ENCODE data around the gene ERCC6L2. TPM values are rescaled to one million over a fixed set of nuclear protein-coding genes. Genes with fewer than 3 reads are reported as not detected.

ERCC6L2 gene
- total RNA-seq, 1 donor from 2014 or later: 49.5 TPM

- no peak for TF ChIP-seq CTCF (IDR thresholded peaks at IDR 0.05; ENCODE audit: unreplicated experiment)
- H3K27ac Mint-ChIP-seq: no peak overlapping the region
- no peaks in the 10 kb centered on the region for H3K27me3 Mint-ChIP-seq
- DNase-seq (ENCODE audit: low spot score, unreplicated experiment): no peak
- peaks cover 24% of the 10 kb centered on the region for H3K36me3 Mint-ChIP-seq (ENCODE audit: insufficient read depth)
- H3K4me3 Mint-ChIP-seq (ENCODE audit: low read depth): no peak overlapping the region
- peaks cover 4% of the 10 kb centered on the region for H3K9me3 Mint-ChIP-seq (ENCODE audit: low read depth)
- peaks cover 2% of the 10 kb centered on the region for H3K4me1 Mint-ChIP-seq (ENCODE audit: low read depth)
These were observed 131.5 kb downstream of the ERCC6L2 start for GRCh38 chr9:96006961-96007360.

- H3K27ac Mint-ChIP-seq: no peak overlapping the region
- peaks cover 2% of the 10 kb centered on the region for H3K4me1 Mint-ChIP-seq (ENCODE audit: low read depth)
- no peak overlapping the region for H3K4me3 Mint-ChIP-seq (ENCODE audit: low read depth)
- no peak for TF ChIP-seq CTCF (IDR thresholded peaks at IDR 0.05; ENCODE audit: unreplicated experiment)
- H3K9me3 Mint-ChIP-seq (ENCODE audit: low read depth): no peaks in the 10 kb centered on the region
- H3K36me3 Mint-ChIP-seq (ENCODE audit: insufficient read depth): peaks cover 14% of the 10 kb centered on the region
- DNase-seq (ENCODE audit: low spot score, unreplicated experiment): no peak
- no peaks in the 10 kb centered on the region for H3K27me3 Mint-ChIP-seq
These were observed 133.2 kb downstream of the ERCC6L2 start for GRCh38 chr9:96008502-96009222.

GRCh38 chr9:96009223-96009602 lies 133.7 kb downstream of the ERCC6L2 start:
- no peak overlapping the region for H3K4me3 Mint-ChIP-seq (ENCODE audit: low read depth)
- H3K27me3 Mint-ChIP-seq: no peaks in the 10 kb centered on the region
- H3K36me3 Mint-ChIP-seq (ENCODE audit: insufficient read depth): peaks cover 16% of the 10 kb centered on the region
- H3K9me3 Mint-ChIP-seq (ENCODE audit: low read depth): no peaks in the 10 kb centered on the region
- no peak for TF ChIP-seq CTCF (IDR thresholded peaks at IDR 0.05; ENCODE audit: unreplicated experiment)
- DNase-seq (ENCODE audit: low spot score, unreplicated experiment): no peak
- H3K27ac Mint-ChIP-seq: no peak overlapping the region
- H3K4me1 Mint-ChIP-seq (ENCODE audit: low read depth): peaks cover 2% of the 10 kb centered on the region

GRCh38 chr9:96009690-96010472 lies 134.4 kb downstream of the ERCC6L2 start:
- Mint-ChIP-seq H3K4me3 (ENCODE audit: low read depth) (no peak overlapping the region), H3K27me3 (no peaks in the 10 kb centered on the region), H3K27ac (no peak overlapping the region), H3K36me3 (ENCODE audit: insufficient read depth) (peaks cover 17% of the 10 kb centered on the region), H3K9me3 (ENCODE audit: low read depth) (no peaks in the 10 kb centered on the region), H3K4me1 (ENCODE audit: low read depth) (peaks cover 2% of the 10 kb centered on the region)
- no peak for TF ChIP-seq CTCF (IDR thresholded peaks at IDR 0.05; ENCODE audit: unreplicated experiment)
- DNase-seq (ENCODE audit: low spot score, unreplicated experiment): no peak

GRCh38 chr9:96014078-96014477 lies 138.6 kb downstream of the ERCC6L2 start:
- H3K9me3 Mint-ChIP-seq (ENCODE audit: low read depth): no peaks in the 10 kb centered on the region
- no peak overlapping the region for H3K4me3 Mint-ChIP-seq (ENCODE audit: low read depth)
- H3K4me1 Mint-ChIP-seq (ENCODE audit: low read depth): no peaks in the 10 kb centered on the region
- no peak for DNase-seq (ENCODE audit: low spot score, unreplicated experiment)
- peaks cover 15% of the 10 kb centered on the region for H3K27me3 Mint-ChIP-seq
- H3K27ac Mint-ChIP-seq: no peak overlapping the region
- TF ChIP-seq CTCF (IDR thresholded peaks at IDR 0.05; ENCODE audit: unreplicated experiment): no peak
- H3K36me3 Mint-ChIP-seq (ENCODE audit: insufficient read depth): peaks cover 16% of the 10 kb centered on the region
